ENCODE measurements around the gene ZNF521. TPM values are rescaled to one million over a fixed set of nuclear protein-coding genes. Genes with fewer than 3 reads are reported as not detected.

ZNF521 gene
- total and polyA plus RNA-seq, 2 donors (not counting 3 experiments of a cell fraction or from before 2014, with no cell fraction given), result 111 to 168 TPM

GRCh38 chr18:25126751-25127150, 225.2 kb downstream of the ZNF521 start:
- ChIA-PET CTCF (no interaction called here), POLR2A (no interaction called here)
- Histone ChIP-seq H3K4me1 (ENCODE audit: control insufficient read depth, extremely low read depth, insufficient read depth, low read length) (peaks cover 25% of the 10 kb centered on the region), H4K20me1 (replicated peaks; ENCODE audit: control insufficient read depth, extremely low read depth, insufficient read depth, low read length) (no peaks in the 10 kb centered on the region), H3K27ac (ENCODE audit: insufficient read depth, low read depth, low read length) (no peak overlapping the region), H3K9ac (replicated peaks; ENCODE audit: extremely low read depth, insufficient read depth, low read length) (no peak overlapping the region), H3K27me3 (ENCODE audit: control insufficient read depth in 2 of 2, insufficient read depth in 2 of 2, low read length in 2 of 2) (no peaks in the 10 kb centered on the region), H3K79me2 (ENCODE audit: control insufficient read depth, insufficient read depth, low read length) (peaks cover 7% of the 10 kb centered on the region), H3K9me1 (replicated peaks; ENCODE audit: control insufficient read depth, extremely low read depth, insufficient read depth, low read length) (no peaks in the 10 kb centered on the region), H3K36me3 (ENCODE audit: control insufficient read depth in 2 of 2, extremely low read depth in 1 of 2, insufficient read depth in 2 of 2, low read length in 2 of 2) (peaks cover 5% of the 10 kb centered on the region in 2 experiments), H2AFZ (ENCODE audit: low read depth, low read length) (no peak overlapping the region), H3K4me3 (replicated peaks in 1 of 3; ENCODE audit: insufficient read depth in 1 of 3, low read depth in 1 of 3, low read length in 3 of 3) (no peak overlapping the region), H3K4me2 (ENCODE audit: insufficient read depth, low read length) (no peak overlapping the region), H3K9me3 (replicated peaks; ENCODE audit: control insufficient read depth, insufficient read depth, low read length) (no peaks in the 10 kb centered on the region)
- dilution Hi-C loops (cut with MboI; ENCODE audit: extremely low pct_ligation_motif_present, low sequenced_read_pairs) (no loop called here), intact Hi-C loops (cut with micrococcal nuclease) (no loop called here)
- FAIRE-seq (peak; percentile 65), DNase-seq (ENCODE audit: low read depth, low spot score) (peak; percentile 66)
- BruUV-seq (replicated peaks), result no TSS peak
- TF ChIP-seq GATA2 (IDR thresholded peaks at IDR 0.05; ENCODE audit: insufficient read depth, insufficient read length, low read depth, low read length) (peak; percentile 45), FOS (IDR thresholded peaks at IDR 0.05; ENCODE audit: borderline replicate concordance, insufficient read depth, low read length) (peak; percentile 47), JUN (IDR thresholded peaks at IDR 0.05; ENCODE audit: borderline replicate concordance, insufficient read depth, insufficient read length, low read depth) (no peak)

GRCh38 chr18:25125680-25126079, 226.3 kb downstream of the ZNF521 start:
- BruUV-seq (replicated peaks), result no TSS peak
- no peaks in the 10 kb centered on the region for H3K27me3 ChIP-seq (ENCODE audit: control insufficient read depth in 2 of 2, insufficient read depth in 2 of 2, low read length in 2 of 2)
- FAIRE-seq (no peak), DNase-seq (ENCODE audit: low read depth, low spot score) (no peak)
- intact Hi-C loops (cut with micrococcal nuclease), result no loop called here
- no peak overlapping the region for H2AFZ ChIP-seq (ENCODE audit: low read depth, low read length)
- H3K4me3 ChIP-seq (replicated peaks in 1 of 3; ENCODE audit: insufficient read depth in 1 of 3, low read depth in 1 of 3, low read length in 3 of 3), result no peak overlapping the region
- no peaks in the 10 kb centered on the region for H4K20me1 ChIP-seq (replicated peaks; ENCODE audit: control insufficient read depth, extremely low read depth, insufficient read depth, low read length)
- H3K4me1 ChIP-seq (ENCODE audit: control insufficient read depth, extremely low read depth, insufficient read depth, low read length), result peaks cover 25% of the 10 kb centered on the region
- H3K27ac ChIP-seq (ENCODE audit: insufficient read depth, low read depth, low read length), result no peak overlapping the region
- ChIA-PET POLR2A (no interaction called here), CTCF (no interaction called here)
- TF ChIP-seq POLR2AphosphoS5 (IDR thresholded peaks at IDR 0.05; ENCODE audit: insufficient read depth, low read depth, low read length), result no peak
- TF ChIP-seq CTCF (IDR thresholded peaks at IDR 0.05; ENCODE audit: extremely low read depth in 1 of 2, insufficient read depth in 1 of 2, low read depth in 1 of 2, low read length in 2 of 2), result no peak
- no peak for TF ChIP-seq MAX (IDR thresholded peaks at IDR 0.05; ENCODE audit: insufficient read depth, insufficient read length)
- TF ChIP-seq POLR2A (IDR thresholded peaks at IDR 0.05; ENCODE audit: low read depth, low read length), result no peak
- TF ChIP-seq MYC (IDR thresholded peaks at IDR 0.05; ENCODE audit: low read depth, low read length), result no peak
- TF ChIP-seq EZH2 (IDR thresholded peaks at IDR 0.05; ENCODE audit: borderline replicate concordance, low read depth, low read length, severe bottlenecking), result no peak
- TF ChIP-seq JUN (IDR thresholded peaks at IDR 0.05; ENCODE audit: borderline replicate concordance, insufficient read depth, insufficient read length, low read depth), result no peak
- TF ChIP-seq FOS (IDR thresholded peaks at IDR 0.05; ENCODE audit: borderline replicate concordance, insufficient read depth, low read length), result no peak
- no peak for TF ChIP-seq GATA2 (IDR thresholded peaks at IDR 0.05; ENCODE audit: insufficient read depth, insufficient read length, low read depth, low read length)
- H3K9me3 ChIP-seq (replicated peaks; ENCODE audit: control insufficient read depth, insufficient read depth, low read length), result no peaks in the 10 kb centered on the region
- dilution Hi-C loops (cut with MboI; ENCODE audit: extremely low pct_ligation_motif_present, low sequenced_read_pairs), result no loop called here
- peaks cover 7% of the 10 kb centered on the region for H3K79me2 ChIP-seq (ENCODE audit: control insufficient read depth, insufficient read depth, low read length)
- H3K36me3 ChIP-seq (ENCODE audit: control insufficient read depth in 2 of 2, extremely low read depth in 1 of 2, insufficient read depth in 2 of 2, low read length in 2 of 2), result no peaks in the 10 kb centered on the region
- H3K9me1 ChIP-seq (replicated peaks; ENCODE audit: control insufficient read depth, extremely low read depth, insufficient read depth, low read length), result no peaks in the 10 kb centered on the region
- H3K4me2 ChIP-seq (ENCODE audit: insufficient read depth, low read length), result no peak overlapping the region
- H3K9ac ChIP-seq (replicated peaks; ENCODE audit: extremely low read depth, insufficient read depth, low read length), result no peak overlapping the region

All from endothelial cell of umbilical vein (primary cell).